HepG2 (cell line): ENCODE data around the gene PHAX. TPM values are rescaled to one million over a fixed set of nuclear protein-coding genes. Genes with fewer than 3 reads are reported as not detected.

Experiments
- EEA1 ChIP-seq: sonication (generic); formaldehyde crosslinking; IDR thresholded peaks from 2 replicates; pipeline ENCODE4 v1.5.1; 2020; ENCODE audit warnings: mild to moderate bottlenecking, missing genetic modification reagents, borderline replicate concordance
- ESRRA ChIP-seq: sonication (generic); formaldehyde crosslinking; IDR thresholded peaks from 2 replicates; pipeline ENCODE4 v1.5.1; 2020; ENCODE audit warnings: mild to moderate bottlenecking, low read depth, missing genetic modification reagents
- HDAC6 ChIP-seq: fragments of 200-600 bp; sonication (generic); IDR thresholded peaks from 2 replicates; pipeline ENCODE4 v1.7.0; 2017; ENCODE audit warnings: mild to moderate bottlenecking, antibody characterized with exemption, low read length, low read depth
- HNRNPLL ChIP-seq: fragments of 200-400 bp; formaldehyde crosslinking; IDR thresholded peaks from 2 replicates; pipeline ENCODE4 v1.6.1; 2017; ENCODE audit warnings: mild to moderate bottlenecking, low read depth, low read length; ENCODE audit not compliant: poor library complexity, severe bottlenecking
- MAFK ChIP-seq, 2 experiments: IDR thresholded peaks in 1 of 2; conservative IDR thresholded peaks in 1 of 2; 2 replicates each; pipeline ENCODE4 v1.6.1; 2011; ENCODE audit warnings: improper control_type of control experiment in 2 of 2, low read length in 2 of 2
- MEIS2 ChIP-seq: sonication (generic); formaldehyde crosslinking; IDR thresholded peaks from 2 replicates; pipeline ENCODE4 v1.9.0; 2021; ENCODE audit warnings: mild to moderate bottlenecking, missing genetic modification reagents
- PHB2 ChIP-seq: fragments of 450-650 bp; IDR thresholded peaks from 2 replicates; pipeline ENCODE4 v1.6.1; 2018; ENCODE audit not compliant: partially characterized antibody
- RAD51 ChIP-seq: fragments of 450-650 bp; IDR thresholded peaks from 2 replicates; pipeline ENCODE4 v1.6.1; 2016; ENCODE audit warnings: borderline replicate concordance
- RBAK ChIP-seq: sonication (generic); formaldehyde crosslinking; IDR thresholded peaks from 2 replicates; pipeline ENCODE4 v1.5.1; 2020; ENCODE audit warnings: mild to moderate bottlenecking, missing genetic modification reagents
- SIN3A ChIP-seq: IDR thresholded peaks from 2 replicates; pipeline ENCODE4 v1.6.1; 2011; ENCODE audit warnings: low read depth, mild to moderate bottlenecking, control low read depth, low read length, borderline replicate concordance
- SMC3 ChIP-seq: IDR thresholded peaks from 2 replicates; pipeline ENCODE4 v1.6.1; 2011; ENCODE audit warnings: low read length, improper control_type of control experiment
- STAT5B ChIP-seq: sonication (generic); formaldehyde crosslinking; IDR thresholded peaks from 2 replicates; pipeline ENCODE4 v1.4.0; 2020; ENCODE audit warnings: missing genetic modification reagents
- TGIF2 ChIP-seq: IDR thresholded peaks from 2 replicates; pipeline ENCODE4 v1.6.1; 2016; ENCODE audit warnings: control low read depth, missing compliant biosample characterization
- THRA ChIP-seq: sonication (generic); formaldehyde crosslinking; IDR thresholded peaks from 2 replicates; pipeline ENCODE4 v1.4.0; 2020; ENCODE audit warnings: missing genetic modification reagents, borderline replicate concordance
- TRAFD1 ChIP-seq: sonication (generic); formaldehyde crosslinking; IDR thresholded peaks from 2 replicates; pipeline ENCODE4 v1.5.1; 2020; ENCODE audit warnings: missing genetic modification reagents, mild to moderate bottlenecking, borderline replicate concordance
- ZBTB1 ChIP-seq: sonication (generic); formaldehyde crosslinking; IDR thresholded peaks from 2 replicates; pipeline ENCODE4 v1.4.0; 2020; ENCODE audit warnings: missing genetic modification reagents, borderline replicate concordance
- ZBTB34 ChIP-seq: sonication (generic); formaldehyde crosslinking; IDR thresholded peaks from 2 replicates; pipeline ENCODE4 v1.8.0; 2022; ENCODE audit warnings: mild to moderate bottlenecking, missing genetic modification reagents
- ZFP1 ChIP-seq: IDR thresholded peaks from 2 replicates; pipeline ENCODE4 v1.6.1; 2016
- ZNF136 ChIP-seq: sonication (generic); formaldehyde crosslinking; IDR thresholded peaks from 2 replicates; pipeline ENCODE4 v1.8.1; 2022; ENCODE audit warnings: low read depth, mild to moderate bottlenecking, moderate library complexity, missing genetic modification reagents
- ZNF225 ChIP-seq: sonication (generic); formaldehyde crosslinking; IDR thresholded peaks from 2 replicates; pipeline ENCODE4 v1.4.0; 2020; ENCODE audit warnings: mild to moderate bottlenecking, missing genetic modification reagents
- ZNF451 ChIP-seq: sonication (generic); formaldehyde crosslinking; IDR thresholded peaks from 2 replicates; pipeline ENCODE4 v1.5.0; 2020; ENCODE audit warnings: mild to moderate bottlenecking, missing genetic modification reagents
- ZNF460 ChIP-seq: sonication (generic); formaldehyde crosslinking; IDR thresholded peaks from 2 replicates; pipeline ENCODE4 v1.5.1; 2020; ENCODE audit warnings: missing genetic modification reagents, mild to moderate bottlenecking, borderline replicate concordance
- ZNF720 ChIP-seq: sonication (generic); formaldehyde crosslinking; IDR thresholded peaks from 2 replicates; pipeline ENCODE4 v1.4.0; 2020; ENCODE audit warnings: missing genetic modification reagents
- ZNF788 ChIP-seq: sonication (generic); formaldehyde crosslinking; IDR thresholded peaks from 2 replicates; pipeline ENCODE4 v1.5.0; 2020; ENCODE audit warnings: mild to moderate bottlenecking, missing genetic modification reagents, borderline replicate concordance
- ZNF83 ChIP-seq: sonication (generic); formaldehyde crosslinking; IDR thresholded peaks from 2 replicates; pipeline ENCODE4 v1.4.0; 2020; ENCODE audit warnings: missing genetic modification reagents, mild to moderate bottlenecking, borderline replicate concordance
- polyA plus RNA-seq, 8 experiments: library from polyadenylated mRNA; depleted of rRNA in 3 of 8; stranded (reverse) in 7 of 8; unstranded in 1 of 8; fragments of >200 nt; fragmentation: Illumina TruSeq in 4 of 8; extraction: Trizol in 4 of 8; gene quantifications; 2 replicates each; pipeline versions ENCODE4 v1.2.1 to v1.2.3, GENCODE V29; 2011 to 2016; ENCODE audit warnings: low read depth in 4 of 8, missing spikeins in 1 of 8, mixed read lengths in 1 of 8; ENCODE audit not compliant: insufficient read depth in 1 of 8
- total RNA-seq, 5 experiments: library from RNA; depleted of rRNA; stranded (reverse); fragments of >200 nt; fragmentation: Illumina TruSeq; extraction: Trizol; gene quantifications; 2 replicates each; pipeline ENCODE4 v1.2.3, GENCODE V29; 2016; ENCODE audit warnings: low read depth in 1 of 5

The PHAX gene
- total and polyA plus RNA-seq, 2 of the 13 experiments (the other 11 are each of a cell fraction or from before 2014, with no cell fraction given), result 20.0 to 59.7 TPM

GRCh38 chr5:126600631-126601511 is at the start of gene PHAX (continued):
- TF ChIP-seq THRA (peak; percentile 55), ZNF460 (CRISPR knock-in tag) (no peak; the same call in 1 of the 2 replicates), ZNF720 (CRISPR knock-in tag) (no peak), EEA1 (CRISPR knock-in tag) (no peak), TRAFD1 (CRISPR knock-in tag) (no peak), ZNF136 (no peak), ZNF225 (CRISPR knock-in tag) (no peak), ESRRA (CRISPR knock-in tag) (no peak; the same call in 1 of the 2 replicates), STAT5B (CRISPR knock-in tag) (no peak; the same call in 1 of the 2 replicates), SIN3A (no peak), ZNF788 (CRISPR knock-in tag) (peak; percentile 48; the same call in 1 of the 2 replicates), ZBTB1 (CRISPR knock-in tag) (no peak; the same call in 1 of the 2 replicates), SMC3 (no peak; the same call in 1 of the 2 replicates), PHB2 (no peak), MEIS2 (CRISPR knock-in tag) (no peak; the same call in 1 of the 2 replicates), TGIF2 (peak; percentile 29), MAFK (conservative IDR thresholded peaks at IDR 0.05 in 1 of 2, IDR thresholded peaks at IDR 0.05 in 1 of 2; ENCODE audit: low read length in 2 of 2) (no peak), ZFP1 (CRISPR knock-in tag) (0 out of 2 replicates have a peak, but pooled peaks have one; percentile 15), HDAC6 (no peak), ZNF83 (CRISPR knock-in tag) (0 out of 2 replicates have a peak, but pooled peaks have one; percentile 23), ZBTB34 (CRISPR knock-in tag) (no peak), RAD51 (no peak), ZNF451 (CRISPR knock-in tag) (no peak; the same call in 1 of the 2 replicates), RBAK (CRISPR knock-in tag) (no peak), HNRNPLL (peak; percentile 78)
